GM12892 (cell line): ENCODE measurements around the gene UFD1.

Experiments
- POLR2A ChIP-seq: IDR thresholded peaks from 2 replicates; pipeline ENCODE4 v1.6.1; 2011; ENCODE audit warnings: low read depth, low read length, control low read depth
- POLR2AphosphoS5 ChIP-seq: IDR thresholded peaks from 2 replicates; pipeline ENCODE4 v1.6.1; 2011; ENCODE audit warnings: low read depth, low read length, control low read depth
- TAF1 ChIP-seq: IDR thresholded peaks from 2 replicates; pipeline ENCODE4 v1.6.1; 2011; ENCODE audit warnings: low read depth, mild to moderate bottlenecking, control low read depth, low read length, borderline replicate concordance

GRCh38 chr22:19449422-19449767 lies 29.6 kb downstream of the UFD1 start:
- TF ChIP-seq POLR2A (no peak), POLR2AphosphoS5 (no peak), TAF1 (no peak)
